ENCODE data around the gene G6PC2.
"Not testable (repeated sequence)": the region's sequence is repeated elsewhere in the genome, so short reads cannot be mapped to it uniquely, and the experiment has no call there.

Gene G6PC2

DNA sequence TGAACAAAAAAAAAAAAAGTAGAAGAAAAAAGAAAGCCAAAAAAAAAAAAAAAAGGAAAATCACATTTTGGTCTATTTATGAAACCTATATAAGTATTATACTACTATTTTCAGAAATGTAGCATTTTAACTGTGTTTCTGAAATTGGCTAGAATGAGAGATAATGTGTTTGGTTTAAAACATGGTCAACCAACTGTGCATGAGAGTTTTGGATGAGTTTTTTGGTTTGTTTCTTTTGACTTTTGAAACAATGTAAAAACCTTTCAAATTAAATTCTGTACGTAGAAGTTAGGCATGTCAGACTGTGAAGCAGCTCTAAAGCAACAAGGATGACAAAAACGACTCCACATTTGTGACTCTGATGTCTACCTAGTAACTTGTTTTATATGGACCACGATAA lies 45.5 kb upstream of the G6PC2 start:
- Histone ChIP-seq H3K9me3 (no peaks in the 10 kb centered on the region), H3K4me3 (no peak overlapping the region), H3K36me3 (peaks cover 0 to 6% (median 0%) of the 10 kb centered on the region in 3 donors), H3K27me3 (no peaks in the 10 kb centered on the region), H3K27ac (no peak overlapping the region), H3K4me1 (no peaks in the 10 kb centered on the region)
- TF ChIP-seq, protein P1, sequence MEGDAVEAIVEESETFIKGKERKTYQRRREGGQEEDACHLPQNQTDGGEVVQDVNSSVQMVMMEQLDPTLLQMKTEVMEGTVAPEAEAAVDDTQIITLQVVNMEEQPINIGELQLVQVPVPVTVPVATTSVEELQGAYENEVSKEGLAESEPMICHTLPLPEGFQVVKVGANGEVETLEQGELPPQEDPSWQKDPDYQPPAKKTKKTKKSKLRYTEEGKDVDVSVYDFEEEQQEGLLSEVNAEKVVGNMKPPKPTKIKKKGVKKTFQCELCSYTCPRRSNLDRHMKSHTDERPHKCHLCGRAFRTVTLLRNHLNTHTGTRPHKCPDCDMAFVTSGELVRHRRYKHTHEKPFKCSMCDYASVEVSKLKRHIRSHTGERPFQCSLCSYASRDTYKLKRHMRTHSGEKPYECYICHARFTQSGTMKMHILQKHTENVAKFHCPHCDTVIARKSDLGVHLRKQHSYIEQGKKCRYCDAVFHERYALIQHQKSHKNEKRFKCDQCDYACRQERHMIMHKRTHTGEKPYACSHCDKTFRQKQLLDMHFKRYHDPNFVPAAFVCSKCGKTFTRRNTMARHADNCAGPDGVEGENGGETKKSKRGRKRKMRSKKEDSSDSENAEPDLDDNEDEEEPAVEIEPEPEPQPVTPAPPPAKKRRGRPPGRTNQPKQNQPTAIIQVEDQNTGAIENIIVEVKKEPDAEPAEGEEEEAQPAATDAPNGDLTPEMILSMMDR (IDR thresholded peaks at IDR 0.05) = no peak
- intact Hi-C loops (cut with DNase I; ENCODE audit: low total_unique reads) = no loop called here
- DNase-seq = no peak

DNA sequence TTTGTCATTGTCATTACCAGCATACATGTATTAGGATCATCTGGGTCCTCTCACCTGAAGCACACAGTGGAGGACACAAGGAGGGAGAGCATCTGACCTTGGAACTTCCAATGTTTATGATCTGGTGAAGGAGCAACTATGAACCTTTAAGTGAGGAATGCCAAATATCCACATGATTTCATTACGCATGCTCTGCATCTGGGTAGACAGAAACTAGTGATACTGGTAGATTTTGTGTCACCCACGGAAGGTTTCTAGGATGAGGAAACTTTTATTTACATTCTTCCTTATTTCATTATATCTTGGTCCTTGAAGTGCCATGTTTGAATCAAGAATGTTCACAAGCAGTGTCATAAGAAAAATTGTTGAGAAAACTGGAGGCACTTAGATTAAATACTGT lies 42.9 kb upstream of the G6PC2 start:
- intact Hi-C loops (cut with DNase I; ENCODE audit: low total_unique reads) = no loop called here
- Histone ChIP-seq H3K27ac (no peak overlapping the region), H3K27me3 (no peaks in the 10 kb centered on the region), H3K4me1 (no peaks in the 10 kb centered on the region), H3K9me3 (peaks cover 0 to 5% (median 0%) of the 10 kb centered on the region in 3 donors), H3K36me3 (peaks cover 0 to 9% (median 0%) of the 10 kb centered on the region in 3 donors), H3K4me3 (no peak overlapping the region)
- TF ChIP-seq, protein P1 (IDR thresholded peaks at IDR 0.05) = no peak
- DNase-seq = no peak

DNA sequence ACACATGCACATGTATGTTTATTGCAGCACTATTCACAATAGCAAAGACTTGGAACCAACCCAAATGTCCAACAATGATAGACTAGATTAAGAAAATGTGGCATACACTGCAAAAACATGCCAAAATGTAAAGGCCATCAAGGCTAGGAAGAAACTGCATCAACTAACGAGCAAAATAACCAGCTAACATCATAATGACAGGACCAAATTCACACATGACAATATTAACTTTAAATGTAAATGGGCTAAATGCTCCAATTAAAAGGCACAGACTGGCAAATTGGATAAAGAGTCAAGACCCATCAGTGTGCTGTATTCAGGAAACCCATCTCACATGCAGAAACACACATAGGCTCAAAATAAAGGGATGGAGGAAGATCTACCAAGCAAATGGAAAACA lies 33.9 kb upstream of the G6PC2 start:
- H3K27me3 ChIP-seq; H3K4me1 ChIP-seq; intact Hi-C loops (cut with DNase I; ENCODE audit: low total_unique reads); H3K4me3 ChIP-seq; DNase-seq; H3K27ac ChIP-seq: not testable (repeated sequence)
- Histone ChIP-seq H3K9me3 (peaks cover 0 to 14% (median 0%) of the 10 kb centered on the region in 3 donors), H3K36me3 (peaks cover 0 to 21% (median 9%) of the 10 kb centered on the region in 3 donors)

GRCh38 chr2:168870369-168870768 lies 30.7 kb upstream of the G6PC2 start:
- H3K4me3 ChIP-seq; H3K36me3 ChIP-seq; H3K27me3 ChIP-seq; DNase-seq; H3K27ac ChIP-seq; H3K9me3 ChIP-seq; intact Hi-C loops (cut with DNase I; ENCODE audit: low total_unique reads); H3K4me1 ChIP-seq: not testable (repeated sequence)

DNA sequence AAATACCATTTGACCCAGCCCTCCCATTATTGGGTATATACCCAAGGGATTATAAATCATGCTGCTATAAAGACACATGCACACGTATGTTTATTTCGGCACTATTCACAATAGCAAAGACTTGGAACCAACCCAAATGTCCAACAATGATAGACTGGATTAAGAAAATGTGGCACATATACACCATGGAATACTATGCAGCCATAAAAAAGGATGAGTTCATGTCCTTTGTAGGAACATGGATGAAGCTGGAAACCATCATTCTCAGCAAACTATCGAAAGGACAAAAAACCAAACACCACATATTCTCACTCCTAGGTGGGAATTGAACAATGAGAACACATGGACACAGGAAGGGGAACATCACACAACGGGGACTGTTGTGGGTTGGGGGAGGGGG lies 30.3 kb upstream of the G6PC2 start:
- H3K4me3 ChIP-seq; H3K4me1 ChIP-seq; H3K27ac ChIP-seq; intact Hi-C loops (cut with DNase I; ENCODE audit: low total_unique reads); H3K27me3 ChIP-seq; H3K9me3 ChIP-seq; DNase-seq; H3K36me3 ChIP-seq: not testable (repeated sequence)

GRCh38 chr2:168874368-168875054 lies 26.6 kb upstream of the G6PC2 start:
- DNase-seq = no peak
- H3K9me3 ChIP-seq = no peaks in the 10 kb centered on the region
- intact Hi-C loops (cut with DNase I; ENCODE audit: low total_unique reads) = no loop called here

GRCh38 chr2:168882163-168882562 lies 18.9 kb upstream of the G6PC2 start:
- H3K27me3 ChIP-seq; H3K27ac ChIP-seq; H3K36me3 ChIP-seq; H3K9me3 ChIP-seq; intact Hi-C loops (cut with DNase I; ENCODE audit: low total_unique reads); H3K4me1 ChIP-seq; DNase-seq; H3K4me3 ChIP-seq: not testable (repeated sequence)

More at GRCh38 chr2:168874368-168875054, 26.6 kb upstream of the G6PC2 start:
- TF ChIP-seq, protein P1 (IDR thresholded peaks at IDR 0.05) = no peak
- no peak overlapping the region for H3K27ac ChIP-seq
- H3K36me3 ChIP-seq = no peaks in the 10 kb centered on the region
- no peaks in the 10 kb centered on the region for H3K4me1 ChIP-seq
- no peaks in the 10 kb centered on the region for H3K27me3 ChIP-seq
- no peak overlapping the region for H3K4me3 ChIP-seq

DNA sequence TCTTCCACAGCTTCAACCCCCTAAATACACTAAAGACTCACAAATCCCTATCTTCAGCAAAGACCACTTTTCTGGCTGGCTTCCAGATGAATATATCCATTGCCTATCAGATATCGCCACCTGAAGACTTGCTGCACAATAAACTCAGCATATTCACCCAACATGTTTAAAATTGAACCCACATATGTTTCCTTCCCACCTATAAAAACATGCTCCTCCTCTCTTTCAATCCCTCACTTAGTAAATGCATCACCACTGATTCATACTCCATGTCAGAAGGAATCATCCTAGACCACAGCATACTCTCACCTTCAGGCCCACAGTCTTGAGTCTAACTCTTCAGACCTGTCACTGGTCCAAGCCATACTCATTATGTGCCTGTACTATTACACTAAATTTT lies 16.1 kb upstream of the G6PC2 start:
- Histone ChIP-seq H3K4me1 (peaks cover 0 to 4% (median under 1%) of the 10 kb centered on the region in 4 donors), H3K9me3 (no peaks in the 10 kb centered on the region), H3K27me3 (no peaks in the 10 kb centered on the region), H3K27ac (no peak overlapping the region), H3K4me3 (no peak overlapping the region), H3K36me3 (no peaks in the 10 kb centered on the region)
- TF ChIP-seq, protein P1 (IDR thresholded peaks at IDR 0.05) = no peak
- intact Hi-C loops (cut with DNase I; ENCODE audit: low total_unique reads) = no loop called here
- DNase-seq = no peak

Data from tibial artery (tissue), 4 donors.